ENCODE data around the gene G6PC3.

DNA sequence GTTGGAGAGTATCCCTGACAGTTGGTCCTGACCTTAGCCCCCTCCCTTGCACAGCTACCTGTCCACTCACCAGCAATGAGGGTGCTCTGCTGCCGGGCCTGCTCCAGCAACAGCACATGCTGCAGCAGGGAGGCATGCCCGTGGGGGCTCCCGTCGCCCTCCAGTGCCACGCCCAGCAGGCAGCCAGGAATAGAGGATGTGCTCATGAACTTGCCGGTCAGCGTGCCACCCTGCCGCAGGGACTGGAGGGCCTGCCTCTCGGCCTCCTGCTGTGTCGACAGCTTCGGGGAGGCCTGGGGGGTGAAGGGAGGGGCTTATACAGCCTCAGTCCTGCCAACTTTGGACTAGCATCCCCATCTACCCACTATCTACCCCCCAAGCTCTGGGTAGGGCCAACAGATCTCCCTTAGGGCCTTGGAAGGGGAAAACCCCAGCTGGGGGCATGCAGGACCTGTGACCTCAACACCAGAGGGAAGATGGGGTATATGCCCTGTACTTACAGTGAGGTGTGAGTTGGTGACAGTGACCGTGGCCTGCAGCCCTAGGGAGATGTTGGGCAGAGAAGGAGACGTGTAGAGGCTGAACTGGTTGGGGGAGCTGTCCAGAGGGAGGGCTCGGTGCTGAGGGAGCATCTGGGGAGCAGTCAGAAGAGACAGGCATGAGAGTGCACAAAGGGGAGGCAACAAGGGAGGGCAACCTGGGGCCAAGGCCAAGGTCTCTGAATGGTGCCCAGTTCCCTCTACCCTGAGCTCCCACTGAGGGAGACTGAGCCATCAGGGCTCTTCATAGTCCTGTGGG, 20.9 kb downstream of the G6PC3 start:
- no peak for TF ChIP-seq POLR2A (IDR thresholded peaks at IDR 0.05)
- no peak for TF ChIP-seq CTCF (IDR thresholded peaks at IDR 0.05)
- no peak for TF ChIP-seq EP300 (IDR thresholded peaks at IDR 0.05)

All from tibial nerve (tissue), 4 donors.